Measurements from ENCODE around the gene B4GALNT3. TPM values are rescaled to one million over a fixed set of nuclear protein-coding genes. Genes with fewer than 3 reads are reported as not detected.

The B4GALNT3 gene
- total and polyA plus RNA-seq, 2 of the 13 experiments (the other 11 are each of a cell fraction or from before 2014, with no cell fraction given) = 3.2 to 4.4 TPM

DNA sequence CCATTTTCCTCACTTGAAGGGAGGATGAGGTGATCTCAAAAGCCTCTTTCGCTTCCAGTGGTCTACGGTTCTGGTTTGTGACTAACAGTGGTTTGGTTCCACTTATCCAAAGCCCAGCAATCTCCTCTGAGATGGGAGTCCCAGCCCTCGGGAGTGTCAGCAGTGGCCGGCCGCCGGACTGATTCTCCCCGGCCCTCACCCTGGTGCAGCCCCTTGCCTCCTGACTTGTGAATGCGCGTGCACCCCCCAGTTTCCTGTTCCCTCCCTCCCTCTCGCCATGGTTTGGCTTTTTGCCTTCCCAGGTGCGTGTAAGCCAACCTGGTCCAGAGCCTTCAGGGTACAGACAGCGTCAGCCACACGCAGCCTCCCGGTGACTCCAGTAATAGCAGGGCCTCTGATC, 74.5 kb downstream of the B4GALNT3 start:
- Histone ChIP-seq H3K36me3 (replicated peaks in 1 of 2; ENCODE audit: control insufficient read depth in 1 of 2, insufficient read depth in 2 of 2, low read length in 2 of 2) (no peaks in the 10 kb centered on the region), H2AFZ (ENCODE audit: low read length) (no peak overlapping the region), H3K4me1 (ENCODE audit: insufficient read depth, low read length) (no peaks in the 10 kb centered on the region), H3K4me2 (ENCODE audit: low read depth, low read length) (no peak overlapping the region), H3K27ac (ENCODE audit: extremely low read length, insufficient read depth, low read length) (no peak overlapping the region), H3K9ac (ENCODE audit: insufficient read depth, low read depth, low read length) (no peak overlapping the region), H3K9me3 (ENCODE audit: low read length) (peaks cover 15% of the 10 kb centered on the region; the same call in 1 of the 2 replicates), H4K20me1 (ENCODE audit: insufficient read depth, low read length) (no peaks in the 10 kb centered on the region), H3K79me2 (ENCODE audit: insufficient read depth, low read length) (no peaks in the 10 kb centered on the region), H3K4me3 (replicated peaks in 1 of 3; ENCODE audit: insufficient read depth in 1 of 3, low read depth in 2 of 3, low read length in 3 of 3) (no peak overlapping the region), H3K27me3 (ENCODE audit: control insufficient read depth in 1 of 2, insufficient read depth in 2 of 2, low read length in 2 of 2) (no peaks in the 10 kb centered on the region; a peak in 1 of 5 replicates)
- ATAC-seq (no peak), DNase-seq (ENCODE audit: low spot score) (no peak), FAIRE-seq (no peak)
- ChIA-PET CTCF (ENCODE audit: low intra/inter-chr PET ratio, low total read pairs) (no interaction called here), POLR2A (no interaction called here)
- 87% methylated on average over 14 of the region's 14 CpGs for WGBS (ENCODE audit: low lambda C conversion rate)
- no TSS peak for BruUV-seq (replicated peaks)
- intact Hi-C loops (cut with micrococcal nuclease; ENCODE audit: unreplicated experiment) (no loop called here), in situ Hi-C loops (cut with HindIII; ENCODE audit: extremely low pct_ligation_motif_present, low pct_unique_long_range_greater_than_20kb) (no loop called here)
- no peak for TF ChIP-seq ZNF574 (CRISPR knock-in tag; IDR thresholded peaks at IDR 0.05)
- TF ChIP-seq MIER2 (CRISPR knock-in tag; IDR thresholded peaks at IDR 0.05) = no peak
- no peak for TF ChIP-seq ZNF446 (CRISPR knock-in tag; IDR thresholded peaks at IDR 0.05)
- no peak for TF ChIP-seq NFYB (CRISPR knock-in tag; IDR thresholded peaks at IDR 0.05)
- TF ChIP-seq ZNF142 (CRISPR knock-in tag; IDR thresholded peaks at IDR 0.05) = no peak
- no peak for TF ChIP-seq U2AF2 (IDR thresholded peaks at IDR 0.05; ENCODE audit: low read depth, low read length)
- no peak for TF ChIP-seq E2F2 (CRISPR knock-in tag; IDR thresholded peaks at IDR 0.05; ENCODE audit: borderline replicate concordance)
- no peak for TF ChIP-seq ZNF766 (CRISPR knock-in tag; IDR thresholded peaks at IDR 0.05; ENCODE audit: borderline replicate concordance)
- TF ChIP-seq MLX (CRISPR knock-in tag; IDR thresholded peaks at IDR 0.05) = no peak
- no peak for TF ChIP-seq RBFOX2 (IDR thresholded peaks at IDR 0.05; ENCODE audit: low read depth, low read length)
- no peak for TF ChIP-seq ZNF710 (CRISPR knock-in tag; IDR thresholded peaks at IDR 0.05; ENCODE audit: borderline replicate concordance)
